SHP77 (cell line): ENCODE data around the gene PNPLA4.

Source experiments
- DNase-seq, 2 experiments: peaks; one replicate each; lab custom pipeline; 2025; lab: John Stamatoyannopoulos, UW

The PNPLA4 gene, protein sequence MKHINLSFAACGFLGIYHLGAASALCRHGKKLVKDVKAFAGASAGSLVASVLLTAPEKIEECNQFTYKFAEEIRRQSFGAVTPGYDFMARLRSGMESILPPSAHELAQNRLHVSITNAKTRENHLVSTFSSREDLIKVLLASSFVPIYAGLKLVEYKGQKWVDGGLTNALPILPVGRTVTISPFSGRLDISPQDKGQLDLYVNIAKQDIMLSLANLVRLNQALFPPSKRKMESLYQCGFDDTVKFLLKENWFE

DNA sequence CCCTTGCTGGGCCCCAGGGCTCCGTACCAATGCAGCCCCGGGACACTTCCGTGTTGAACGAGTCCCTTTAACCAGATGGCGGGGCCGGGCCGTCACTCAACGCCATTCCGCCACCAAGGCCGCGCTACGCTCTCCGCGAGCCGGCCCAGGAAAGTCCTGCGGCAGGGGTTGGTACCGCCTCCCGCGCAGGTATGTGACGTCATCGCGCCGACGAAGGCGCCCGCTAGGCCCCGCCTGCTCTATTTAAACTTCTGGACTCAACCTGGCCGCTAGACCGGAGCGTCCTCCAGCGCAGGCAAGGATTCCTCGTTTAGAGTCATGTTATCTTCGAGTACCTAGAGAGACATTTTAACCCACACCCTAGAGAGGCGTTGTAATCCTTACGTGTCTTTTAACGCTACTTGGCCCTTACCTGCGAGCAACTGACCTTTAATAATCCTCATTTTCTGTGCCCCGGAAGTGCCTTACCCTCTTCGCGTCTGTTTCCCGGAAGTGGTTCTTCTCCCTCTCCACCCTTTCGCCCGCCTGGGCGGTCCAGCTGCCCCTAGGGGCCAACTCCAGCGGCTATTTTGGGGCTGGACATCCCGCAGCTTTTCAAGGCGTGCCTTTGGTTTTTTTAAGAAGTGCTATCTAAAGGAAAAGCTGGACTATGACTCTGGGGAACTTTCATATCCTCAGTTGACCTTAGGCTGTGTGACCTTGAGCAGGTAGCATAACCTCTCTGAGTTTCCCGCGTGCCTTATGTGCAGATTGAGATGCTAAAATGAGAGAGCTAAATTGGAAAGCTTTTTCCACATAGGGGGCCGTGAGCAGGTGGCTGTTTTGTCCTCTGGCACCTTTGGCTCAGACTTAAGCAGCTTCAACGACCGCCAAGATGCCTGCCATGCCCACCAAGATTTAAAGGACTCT, at the start of gene PNPLA4:
Gene PNPLA4, minus strand, starts transcription at position 155 of the 909 bp plus-strand sequence. CDS start 1,294 bp downstream, outside the sequence.
- peak; percentile 70 to 77 for DNase-seq

DNA sequence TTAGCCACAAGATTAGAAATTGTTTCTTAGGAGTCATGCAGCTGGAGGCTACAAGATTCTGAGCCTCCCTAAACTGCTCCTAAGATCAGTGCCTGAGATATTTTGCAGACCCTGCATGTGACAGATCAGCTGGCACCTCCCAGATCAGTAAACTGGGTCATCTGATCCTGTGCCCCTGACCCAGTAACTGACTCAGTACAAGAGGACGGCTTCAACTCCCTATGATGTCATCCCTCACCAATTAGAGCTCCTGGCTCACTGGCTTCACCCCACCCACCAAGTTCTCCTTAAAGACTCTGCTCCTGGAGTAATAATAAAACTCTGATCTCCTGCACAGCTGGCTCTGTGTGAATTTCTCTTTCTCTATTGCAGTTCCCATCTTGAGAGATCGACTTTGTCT, 45.4 kb upstream of the PNPLA4 start:
- DNase-seq: no peak

DNA sequence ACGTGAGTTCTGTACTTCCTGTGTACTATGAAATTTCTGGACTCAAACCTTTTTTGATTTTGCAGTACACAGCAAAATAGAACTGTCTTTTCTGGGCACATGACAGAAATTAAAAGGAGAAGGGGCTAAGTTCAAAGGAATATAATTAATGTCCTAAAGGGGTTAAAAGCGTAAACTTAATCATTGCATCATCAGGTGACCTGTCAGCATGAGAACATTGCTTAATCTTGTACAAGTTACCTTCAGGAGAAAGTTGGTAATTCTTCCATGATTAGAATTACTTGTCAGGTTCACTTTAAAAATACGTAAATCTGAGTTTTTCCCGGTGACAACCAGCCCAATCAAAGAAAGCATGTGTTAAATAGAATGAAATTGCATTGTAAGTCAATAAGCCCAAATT, 43.2 kb upstream of the PNPLA4 start:
- DNase-seq: no peak

- DNase-seq: no peak
Measured at GRCh38 chrX:7965436-7965835, 38.2 kb upstream of the PNPLA4 start.

DNA sequence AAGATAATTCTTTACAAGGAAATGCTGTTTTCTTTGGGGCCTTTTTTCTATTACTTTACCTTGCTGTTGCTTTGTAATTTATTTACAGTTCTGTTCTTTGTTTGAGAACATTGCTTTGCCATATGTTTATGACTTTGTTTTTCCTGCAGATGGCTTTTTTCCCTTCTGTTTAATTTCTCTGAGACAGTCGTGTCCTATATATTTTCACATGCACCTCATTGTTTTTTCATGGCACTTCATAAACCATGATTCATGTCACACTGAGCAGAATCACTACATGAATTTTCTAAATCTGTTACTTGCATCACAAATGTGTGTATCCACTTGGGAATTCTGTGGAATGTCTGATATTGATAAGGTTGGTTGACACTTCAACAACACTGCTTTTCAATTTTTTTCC, 33.0 kb upstream of the PNPLA4 start:
- DNase-seq: no peak

DNA sequence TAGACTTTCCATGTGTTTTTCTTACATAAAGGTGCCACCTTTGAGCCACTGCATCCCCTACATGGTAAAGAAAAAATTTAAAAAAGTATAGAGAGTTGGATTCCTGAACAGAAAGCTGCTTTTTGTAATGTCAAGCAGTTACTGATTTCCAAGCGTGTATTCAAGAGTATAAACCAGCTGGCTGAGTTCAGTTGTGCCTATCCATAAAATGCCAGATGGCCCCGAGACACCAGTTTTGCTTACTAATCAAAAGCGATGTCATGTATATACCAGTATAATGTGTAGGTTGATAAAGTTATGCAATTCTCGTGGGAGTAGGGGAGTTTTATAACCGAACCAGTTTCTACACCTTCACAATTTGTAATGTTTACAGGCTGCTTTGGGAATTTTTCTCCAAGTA, 26.2 kb upstream of the PNPLA4 start:
- no peak for DNase-seq

- no peak for DNase-seq
Measured at GRCh38 chrX:7950865-7951264, 23.7 kb upstream of the PNPLA4 start.

- no peak for DNase-seq
Measured at GRCh38 chrX:7948483-7948882, 21.3 kb upstream of the PNPLA4 start.

- DNase-seq: no peak
Measured at GRCh38 chrX:7946960-7947359, 19.7 kb upstream of the PNPLA4 start.

- DNase-seq: no peak
Measured at GRCh38 chrX:7943600-7944245, 16.5 kb upstream of the PNPLA4 start.

DNA sequence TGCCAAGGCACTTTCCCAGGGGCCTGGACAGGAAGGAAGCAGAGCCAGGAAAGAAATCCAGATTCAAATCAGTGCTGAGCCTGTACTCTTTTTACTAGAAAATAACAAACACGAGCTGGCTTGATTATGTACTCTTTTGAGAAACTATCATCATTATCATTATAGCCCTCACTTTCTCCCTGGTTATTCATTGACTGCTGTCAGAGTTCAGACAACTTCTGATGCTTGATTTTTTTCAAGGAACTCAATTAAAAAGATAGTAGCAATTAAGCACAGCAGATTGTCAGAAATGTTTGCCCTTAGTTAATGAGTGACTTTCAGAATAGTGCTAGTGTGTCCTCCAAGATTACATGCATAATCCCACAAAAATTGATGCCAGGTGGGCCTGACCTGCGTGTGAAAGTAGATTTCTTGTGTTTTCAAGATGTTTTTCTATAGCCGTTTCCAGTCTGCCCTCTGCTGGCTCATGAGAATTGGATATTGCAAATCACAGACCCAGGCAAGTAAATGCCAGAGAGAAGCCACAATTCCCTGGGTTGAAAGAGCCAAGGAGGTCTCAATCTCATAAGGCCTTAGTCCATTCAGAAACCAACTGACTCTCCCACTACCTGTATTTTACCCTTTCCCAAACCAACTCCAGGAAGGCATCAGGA, 14.3 kb upstream of the PNPLA4 start:
- peak; percentile 0 to 10 for DNase-seq

DNA sequence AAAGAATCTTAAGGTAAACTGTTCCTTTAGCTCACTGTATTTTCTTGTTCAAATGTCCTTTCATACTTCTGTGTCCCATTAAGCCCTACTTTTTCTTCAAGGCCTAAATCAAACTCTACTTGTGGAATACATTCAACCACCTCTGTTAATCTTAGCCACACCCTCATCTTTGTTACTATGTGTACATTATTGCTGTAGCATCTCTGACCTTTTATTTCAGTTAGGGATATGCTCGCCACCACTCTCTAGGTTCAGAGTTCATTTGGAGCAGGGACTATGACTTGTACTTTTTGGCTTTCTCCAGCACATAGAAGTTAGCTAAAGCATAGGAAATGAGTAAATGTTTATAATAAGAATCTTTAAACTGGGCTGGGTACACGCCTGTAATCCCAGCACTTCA, 6.8 kb upstream of the PNPLA4 start:
- no peak for DNase-seq

DNA sequence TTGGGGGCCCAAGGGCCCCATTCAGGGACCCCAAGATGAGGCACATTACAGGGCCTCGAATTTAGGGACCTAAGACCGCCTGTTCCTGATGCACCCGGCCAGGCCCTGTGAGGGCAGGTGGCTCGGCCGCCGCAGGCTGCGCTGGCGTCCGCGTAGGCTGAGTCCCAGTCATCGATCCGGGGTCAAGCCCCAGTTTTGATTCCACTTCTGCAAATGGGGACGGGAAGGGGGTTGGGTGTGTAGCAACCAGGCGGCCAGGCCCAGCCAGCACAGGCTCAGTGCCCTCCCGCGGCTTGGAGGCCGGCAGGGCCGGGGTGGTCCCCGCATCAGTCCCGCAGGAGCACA, 327 bp downstream of the PNPLA4 start:
- no peak for DNase-seq

- DNase-seq: no peak
Measured at GRCh38 chrX:7926501-7926900, 712 bp downstream of the PNPLA4 start.

GRCh38 chrX:7925867-7926472, 1.2 kb downstream of the PNPLA4 start:
- peak; percentile 41 to 64 for DNase-seq

DNA sequence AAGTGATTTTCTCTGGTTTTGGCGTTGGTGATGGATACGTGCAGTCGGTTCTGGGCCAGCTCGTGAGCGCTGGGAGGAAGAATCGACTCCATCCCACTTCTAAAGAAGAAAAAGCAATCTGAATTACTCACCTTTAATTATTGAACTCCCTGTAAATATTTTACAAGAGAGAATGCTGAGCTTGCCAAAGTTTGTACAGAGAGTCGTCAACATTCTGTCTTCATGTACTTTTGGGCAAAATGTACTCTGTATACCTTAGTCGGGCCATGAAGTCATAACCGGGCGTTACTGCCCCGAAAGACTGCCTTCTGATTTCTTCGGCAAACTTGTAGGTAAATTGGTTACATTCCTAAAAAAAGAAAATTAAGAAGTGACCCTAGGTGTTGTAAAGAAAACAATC, 5.5 kb downstream of the PNPLA4 start:
- no peak for DNase-seq

DNA sequence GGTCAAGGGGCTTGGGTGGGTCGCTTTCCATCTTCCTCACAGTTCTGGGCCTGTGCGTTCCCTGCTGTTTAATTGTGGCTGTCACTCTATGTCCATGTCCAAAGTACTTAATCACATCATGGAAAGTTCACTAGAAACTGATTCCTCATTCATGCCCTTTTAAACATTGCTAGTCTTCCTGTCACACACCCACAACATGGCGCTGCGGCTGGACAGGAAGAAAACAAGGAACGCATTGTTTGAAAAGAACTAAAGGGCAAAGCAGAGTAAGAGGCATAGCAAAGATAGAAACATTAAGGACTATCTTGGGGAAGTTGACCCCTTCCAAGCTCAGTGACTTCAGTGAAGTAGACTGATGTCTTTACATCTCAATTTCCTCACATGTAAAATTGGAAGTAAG, 18.4 kb downstream of the PNPLA4 start:
- DNase-seq: no peak

DNA sequence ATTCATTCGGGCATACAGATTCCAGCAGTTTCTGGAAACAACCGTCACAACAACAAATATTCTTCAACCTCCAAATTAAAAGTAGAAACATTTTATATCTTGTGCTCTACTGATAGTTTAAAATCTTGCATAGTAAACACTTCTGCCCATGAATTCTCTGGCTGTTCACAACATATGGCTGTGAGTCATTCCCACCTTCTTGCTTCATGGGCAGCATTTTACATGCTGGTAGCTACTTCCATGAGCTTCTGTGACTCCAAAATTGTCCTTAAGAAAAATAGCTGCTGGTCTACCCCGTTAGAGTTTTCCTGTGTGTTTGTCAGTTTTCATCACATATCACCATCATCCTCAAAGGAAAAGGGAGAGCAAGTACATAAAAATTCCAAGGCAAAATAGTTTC, 22.7 kb downstream of the PNPLA4 start:
- DNase-seq: no peak

GRCh38 chrX:7891928-7892327, 35.3 kb downstream of the PNPLA4 start:
- no peak for DNase-seq

DNA sequence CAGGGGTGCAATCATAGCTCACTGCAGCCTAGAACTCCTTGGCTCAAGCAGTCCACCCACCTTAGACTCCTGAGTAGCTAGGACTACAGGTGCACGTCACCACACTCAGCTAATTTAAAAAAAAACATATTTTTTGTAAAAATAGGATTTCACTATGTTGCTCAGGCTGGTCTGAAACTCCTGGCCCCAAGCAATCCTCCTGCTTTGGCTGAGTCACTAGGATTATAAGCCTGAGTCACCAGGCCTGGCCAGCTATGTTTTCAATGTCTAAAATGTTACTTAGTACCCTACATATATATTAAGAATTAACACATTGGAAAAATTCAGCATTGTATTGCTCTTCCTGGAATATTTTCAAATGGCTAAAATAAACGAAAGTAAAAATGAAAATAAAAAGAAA, 37.5 kb downstream of the PNPLA4 start:
- no peak for DNase-seq

DNA sequence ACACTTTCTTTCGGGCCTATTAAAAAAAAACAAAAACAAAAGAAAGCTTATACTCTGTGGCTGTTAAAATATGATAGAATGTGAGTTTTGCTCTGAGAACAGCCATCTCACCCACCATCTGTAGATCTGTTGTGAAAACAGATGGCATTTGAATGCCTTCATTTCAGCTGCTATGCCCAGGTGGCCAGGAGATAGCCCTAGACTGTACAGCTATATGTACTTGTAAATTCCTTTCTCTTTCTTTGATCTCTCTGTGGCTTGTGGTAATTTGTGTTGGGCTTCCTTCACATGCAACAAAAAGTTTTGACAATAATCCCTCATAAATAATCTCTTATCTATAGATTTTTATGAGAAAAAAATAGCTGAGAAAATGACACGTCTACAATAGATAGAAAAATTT, 38.1 kb downstream of the PNPLA4 start:
- no peak for DNase-seq

DNA sequence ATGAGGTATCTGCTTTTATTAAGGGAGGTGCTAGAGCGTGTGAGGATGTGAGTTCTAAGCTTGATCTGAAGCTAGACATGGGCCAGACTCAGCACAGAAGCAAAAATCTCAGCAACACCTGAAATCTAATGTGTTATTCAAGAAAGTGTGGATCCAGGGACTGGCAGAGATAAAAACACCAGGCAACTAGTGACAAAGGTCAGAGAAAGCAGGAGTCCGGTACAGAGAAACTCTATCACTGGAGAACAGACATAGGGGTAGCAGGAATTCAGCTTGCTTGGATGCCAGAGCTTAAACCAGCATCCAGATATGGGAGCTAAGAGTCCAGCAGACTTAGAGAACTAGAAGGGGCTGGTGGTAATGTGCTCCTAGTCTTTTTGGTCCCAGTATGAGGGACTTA, 50.3 kb downstream of the PNPLA4 start:
- no peak for DNase-seq
